Loucy (cell line): ENCODE data around the gene ANKRD6.

Source experiments
- H2AFZ ChIP-seq: fragments of 200-600 bp; sonication (generic); 2 replicates; pipeline ENCODE4 v1.6.0; 2016; ENCODE audit warnings: antibody characterized with exemption, mild to moderate bottlenecking, low read length, moderate library complexity
- H3F3A ChIP-seq: fragments of 200-600 bp; 2 replicates; pipeline ENCODE4 v1.6.0; 2016; ENCODE audit warnings: antibody characterized with exemption, low read depth, mild to moderate bottlenecking
- H3K27me3 ChIP-seq: fragments of 200-600 bp; sonication (generic); 2 replicates; pipeline ENCODE4 v1.6.1; 2014; ENCODE audit warnings: low read length, mild to moderate bottlenecking; ENCODE audit not compliant: insufficient read depth, poor library complexity, severe bottlenecking
- H3K36me3 ChIP-seq: fragments of 200-600 bp; sonication (generic); 2 replicates; pipeline ENCODE4 v1.6.1; 2016; ENCODE audit warnings: low read length; ENCODE audit not compliant: insufficient read depth
- H3K4me1 ChIP-seq: fragments of 200-600 bp; sonication (generic); 2 replicates; pipeline ENCODE4 v1.5.1; 2014; ENCODE audit warnings: low read length, mild to moderate bottlenecking; ENCODE audit not compliant: insufficient read depth, poor library complexity, severe bottlenecking
- H3K4me2 ChIP-seq: fragments of 200-600 bp; sonication (generic); 2 replicates; pipeline ENCODE4 v1.6.0; 2014; ENCODE audit warnings: antibody characterized with exemption, low read length, low read depth, mild to moderate bottlenecking; ENCODE audit not compliant: poor library complexity, severe bottlenecking
- H3K4me3 ChIP-seq: fragments of 200-600 bp; sonication (generic); 2 replicates; pipeline ENCODE4 v1.5.1; 2014; ENCODE audit warnings: low read length, mild to moderate bottlenecking, mixed read lengths; ENCODE audit not compliant: poor library complexity, severe bottlenecking
- H3K79me2 ChIP-seq: fragments of 200-600 bp; sonication (generic); 2 replicates; pipeline ENCODE4 v1.6.1; 2014; ENCODE audit warnings: low read length; ENCODE audit not compliant: insufficient read depth
- H3K9ac ChIP-seq: fragments of 200-600 bp; sonication (generic); 2 replicates; pipeline ENCODE4 v1.6.0; 2014; ENCODE audit warnings: mild to moderate bottlenecking, low read depth, low read length, moderate library complexity; ENCODE audit not compliant: poor library complexity, severe bottlenecking
- H3K9me2 ChIP-seq: fragments of 200-600 bp; sonication (generic); replicated peaks from 2 replicates; pipeline ENCODE4 v1.6.1; 2016; ENCODE audit warnings: low read depth, low read length, mixed read lengths
- H3K9me3 ChIP-seq: fragments of 200-600 bp; sonication (generic); 2 replicates; pipeline ENCODE4 v1.6.1; 2014; ENCODE audit warnings: mild to moderate bottlenecking, antibody characterized with exemption, low read length, low read depth; ENCODE audit not compliant: insufficient read depth
- H4K20me1 ChIP-seq: fragments of 200-600 bp; sonication (generic); 2 replicates; pipeline ENCODE4 v1.6.0; 2014; ENCODE audit warnings: antibody characterized with exemption, low read length, mild to moderate bottlenecking; ENCODE audit not compliant: insufficient read depth, poor library complexity, severe bottlenecking
- EZH2phosphoT487 ChIP-seq: fragments of 200-600 bp; IDR thresholded peaks from 2 replicates; pipeline ENCODE4 v1.6.1; 2018; ENCODE audit warnings: antibody characterized with exemption, mild to moderate bottlenecking, moderate library complexity, borderline replicate concordance
- TF ChIP-seq, protein P1 (sequence below): fragments of 200-600 bp; sonication (generic); conservative IDR thresholded peaks from 2 replicates; pipeline ENCODE4 v1.5.1; 2014; ENCODE audit warnings: mild to moderate bottlenecking, antibody characterized with exemption, low read length

Gene ANKRD6

DNA sequence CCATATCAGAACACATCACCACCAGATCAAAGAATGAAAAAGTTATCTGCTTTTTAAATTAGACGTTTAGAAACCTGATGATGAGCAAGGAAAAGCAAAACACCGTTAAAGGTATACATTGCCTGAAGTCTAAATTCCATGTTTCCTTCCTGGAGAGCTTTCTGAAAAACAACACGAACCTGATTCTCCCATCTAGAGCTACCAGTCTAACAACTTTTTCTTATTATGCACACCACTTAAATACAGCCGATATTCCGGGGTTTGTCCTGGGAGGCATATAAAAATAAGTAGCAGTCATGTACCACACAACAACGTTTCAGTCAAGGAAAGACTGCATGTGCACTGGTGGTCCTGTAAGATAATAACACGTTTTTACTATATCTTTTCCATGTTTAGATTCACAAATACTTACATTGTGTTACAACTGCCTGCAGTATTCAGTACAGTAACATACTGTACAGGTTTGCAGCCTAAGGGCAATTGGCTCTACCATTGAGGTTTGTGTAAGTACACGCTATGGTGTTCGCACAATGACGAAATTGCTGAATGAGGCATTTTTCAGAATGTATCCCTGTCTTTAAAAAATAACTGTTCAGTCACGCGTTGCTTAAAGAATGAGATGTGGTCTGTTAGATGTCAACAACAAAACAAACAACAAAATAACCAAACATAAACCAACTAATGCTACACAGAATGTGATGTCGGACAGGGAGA, 224.7 kb downstream of the ANKRD6 start:
- no peaks in the 10 kb centered on the region for H3K79me2 ChIP-seq
- no peaks in the 10 kb centered on the region for H3F3A ChIP-seq
- no peaks in the 10 kb centered on the region for H3K9me2 ChIP-seq
- H3K36me3 ChIP-seq = peaks cover 74% of the 10 kb centered on the region
- no peak overlapping the region for H2AFZ ChIP-seq
- TF ChIP-seq EZH2phosphoT487 = no peak
- TF ChIP-seq, protein P1, sequence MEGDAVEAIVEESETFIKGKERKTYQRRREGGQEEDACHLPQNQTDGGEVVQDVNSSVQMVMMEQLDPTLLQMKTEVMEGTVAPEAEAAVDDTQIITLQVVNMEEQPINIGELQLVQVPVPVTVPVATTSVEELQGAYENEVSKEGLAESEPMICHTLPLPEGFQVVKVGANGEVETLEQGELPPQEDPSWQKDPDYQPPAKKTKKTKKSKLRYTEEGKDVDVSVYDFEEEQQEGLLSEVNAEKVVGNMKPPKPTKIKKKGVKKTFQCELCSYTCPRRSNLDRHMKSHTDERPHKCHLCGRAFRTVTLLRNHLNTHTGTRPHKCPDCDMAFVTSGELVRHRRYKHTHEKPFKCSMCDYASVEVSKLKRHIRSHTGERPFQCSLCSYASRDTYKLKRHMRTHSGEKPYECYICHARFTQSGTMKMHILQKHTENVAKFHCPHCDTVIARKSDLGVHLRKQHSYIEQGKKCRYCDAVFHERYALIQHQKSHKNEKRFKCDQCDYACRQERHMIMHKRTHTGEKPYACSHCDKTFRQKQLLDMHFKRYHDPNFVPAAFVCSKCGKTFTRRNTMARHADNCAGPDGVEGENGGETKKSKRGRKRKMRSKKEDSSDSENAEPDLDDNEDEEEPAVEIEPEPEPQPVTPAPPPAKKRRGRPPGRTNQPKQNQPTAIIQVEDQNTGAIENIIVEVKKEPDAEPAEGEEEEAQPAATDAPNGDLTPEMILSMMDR = no peak
- no peak overlapping the region for H3K4me2 ChIP-seq
- H3K4me3 ChIP-seq = no peak overlapping the region
- H3K27me3 ChIP-seq = no peaks in the 10 kb centered on the region
- H3K9me3 ChIP-seq = no peaks in the 10 kb centered on the region
- H4K20me1 ChIP-seq = no peaks in the 10 kb centered on the region
- H3K9ac ChIP-seq = no peak overlapping the region
- H3K4me1 ChIP-seq = no peaks in the 10 kb centered on the region

DNA sequence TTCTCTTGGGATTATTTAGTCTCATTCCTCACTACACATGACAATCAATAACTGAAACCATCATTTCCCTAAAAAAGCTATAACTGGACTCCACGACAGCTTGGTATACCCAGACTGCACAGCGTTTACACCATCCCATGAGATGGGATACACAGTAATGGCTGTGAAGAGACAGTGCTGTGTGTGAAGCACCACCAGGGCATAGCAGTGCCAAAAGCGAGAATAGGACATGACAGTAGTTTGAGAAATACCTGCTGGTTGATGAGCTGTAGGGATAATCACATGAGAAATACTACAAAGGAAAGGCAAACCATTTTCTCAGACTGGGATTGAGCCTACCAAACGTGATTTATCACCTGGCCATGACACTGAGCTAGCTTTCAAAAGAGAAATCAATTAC, 228.0 kb downstream of the ANKRD6 start:
- H3K4me3 ChIP-seq = no peak overlapping the region
- H3K27me3 ChIP-seq = no peaks in the 10 kb centered on the region
- no peak overlapping the region for H3K4me2 ChIP-seq
- H3K36me3 ChIP-seq = peaks cover 72% of the 10 kb centered on the region
- H2AFZ ChIP-seq = no peak overlapping the region
- no peaks in the 10 kb centered on the region for H3K9me3 ChIP-seq
- H3K4me1 ChIP-seq = no peaks in the 10 kb centered on the region
- H3F3A ChIP-seq = no peaks in the 10 kb centered on the region
- H3K9ac ChIP-seq = no peak overlapping the region
- no peaks in the 10 kb centered on the region for H4K20me1 ChIP-seq
- TF ChIP-seq, protein P1 = no peak
- no peak for TF ChIP-seq EZH2phosphoT487
- no peaks in the 10 kb centered on the region for H3K79me2 ChIP-seq
- no peaks in the 10 kb centered on the region for H3K9me2 ChIP-seq

DNA sequence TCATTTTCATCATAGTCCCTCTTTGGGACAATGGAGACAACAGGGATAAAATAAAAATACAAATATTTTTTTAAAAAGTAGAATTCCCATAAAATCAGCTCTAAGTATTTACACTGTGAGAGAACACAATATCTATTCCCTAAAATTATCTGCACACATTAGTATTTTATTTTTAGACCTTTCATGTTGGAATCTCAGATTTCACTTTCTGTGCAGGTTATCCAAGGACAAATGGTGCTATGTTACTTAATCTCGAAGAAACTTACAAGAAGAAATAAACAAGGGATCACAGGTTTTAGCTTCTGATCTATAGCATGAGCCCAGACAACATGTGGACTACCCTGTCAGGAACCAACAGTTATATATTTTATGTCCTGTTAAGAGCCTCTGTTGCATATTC, 228.6 kb downstream of the ANKRD6 start:
- H3K4me3 ChIP-seq = no peak overlapping the region
- no peaks in the 10 kb centered on the region for H3K79me2 ChIP-seq
- no peak overlapping the region for H2AFZ ChIP-seq
- no peaks in the 10 kb centered on the region for H4K20me1 ChIP-seq
- H3K36me3 ChIP-seq = peaks cover 69% of the 10 kb centered on the region
- H3K9me2 ChIP-seq = no peaks in the 10 kb centered on the region
- TF ChIP-seq, protein P1 = no peak
- no peaks in the 10 kb centered on the region for H3F3A ChIP-seq
- no peaks in the 10 kb centered on the region for H3K9me3 ChIP-seq
- no peaks in the 10 kb centered on the region for H3K27me3 ChIP-seq
- H3K4me2 ChIP-seq = no peak overlapping the region
- H3K9ac ChIP-seq = no peak overlapping the region
- H3K4me1 ChIP-seq = no peaks in the 10 kb centered on the region
